ENCODE measurements around the gene UBE2D1.

DNA sequence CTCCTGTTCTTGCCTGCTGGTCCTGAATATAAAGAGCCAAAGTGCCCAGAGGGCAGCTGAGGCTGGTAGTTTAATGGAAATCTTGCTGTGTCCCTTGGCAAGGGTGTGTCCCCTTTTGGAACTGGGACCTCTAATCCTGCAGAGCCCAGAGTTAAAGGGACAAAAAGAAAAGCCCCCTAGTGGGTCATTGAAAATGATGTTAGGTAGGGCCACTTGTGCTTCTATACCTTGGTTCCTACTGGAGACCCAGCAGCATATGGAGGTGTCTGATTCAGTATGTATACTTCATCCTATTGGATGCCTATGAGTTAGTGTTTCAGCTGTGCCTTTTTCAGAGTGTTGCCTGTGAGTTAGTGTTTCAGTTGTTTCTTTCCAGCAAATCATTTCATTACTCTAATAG, 81.0 kb downstream of the UBE2D1 start:
- TF ChIP-seq POLR2A (IDR thresholded peaks at IDR 0.05) = no peak
- TF ChIP-seq, protein P1, sequence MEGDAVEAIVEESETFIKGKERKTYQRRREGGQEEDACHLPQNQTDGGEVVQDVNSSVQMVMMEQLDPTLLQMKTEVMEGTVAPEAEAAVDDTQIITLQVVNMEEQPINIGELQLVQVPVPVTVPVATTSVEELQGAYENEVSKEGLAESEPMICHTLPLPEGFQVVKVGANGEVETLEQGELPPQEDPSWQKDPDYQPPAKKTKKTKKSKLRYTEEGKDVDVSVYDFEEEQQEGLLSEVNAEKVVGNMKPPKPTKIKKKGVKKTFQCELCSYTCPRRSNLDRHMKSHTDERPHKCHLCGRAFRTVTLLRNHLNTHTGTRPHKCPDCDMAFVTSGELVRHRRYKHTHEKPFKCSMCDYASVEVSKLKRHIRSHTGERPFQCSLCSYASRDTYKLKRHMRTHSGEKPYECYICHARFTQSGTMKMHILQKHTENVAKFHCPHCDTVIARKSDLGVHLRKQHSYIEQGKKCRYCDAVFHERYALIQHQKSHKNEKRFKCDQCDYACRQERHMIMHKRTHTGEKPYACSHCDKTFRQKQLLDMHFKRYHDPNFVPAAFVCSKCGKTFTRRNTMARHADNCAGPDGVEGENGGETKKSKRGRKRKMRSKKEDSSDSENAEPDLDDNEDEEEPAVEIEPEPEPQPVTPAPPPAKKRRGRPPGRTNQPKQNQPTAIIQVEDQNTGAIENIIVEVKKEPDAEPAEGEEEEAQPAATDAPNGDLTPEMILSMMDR (IDR thresholded peaks at IDR 0.05 in 4 of 5, conservative IDR thresholded peaks at IDR 0.05 in 1 of 5) = no peak

Measured in gastrocnemius medialis (tissue), 4 donors.